DMS153 treated with DMSO at 0.1 percent for 48 hours (cell line): ENCODE measurements around the gene ZFHX2.

Experiments
- DNase-seq: peaks from one replicate; lab custom pipeline; 2025; ENCODE audit not compliant: unreplicated experiment; lab: John Stamatoyannopoulos, UW

Gene ZFHX2

GRCh38 chr14:23561873-23562821 lies 10.6 kb upstream of the ZFHX2 start:
- DNase-seq, result no peak

GRCh38 chr14:23561259-23561658 lies 9.7 kb upstream of the ZFHX2 start:
- DNase-seq, result no peak

GRCh38 chr14:23559926-23560520 lies 8.5 kb upstream of the ZFHX2 start:
- no peak for DNase-seq

- no peak for DNase-seq
Observed at GRCh38 chr14:23559010-23559925, 7.7 kb upstream of the ZFHX2 start.

- no peak for DNase-seq
Observed at GRCh38 chr14:23558346-23559009, 6.9 kb upstream of the ZFHX2 start.

- no peak for DNase-seq
Observed at GRCh38 chr14:23557946-23558345, 6.4 kb upstream of the ZFHX2 start.

- no peak for DNase-seq
Observed at GRCh38 chr14:23557521-23557920, 6.0 kb upstream of the ZFHX2 start.

- no peak for DNase-seq
Observed at GRCh38 chr14:23556700-23557440, 5.3 kb upstream of the ZFHX2 start.

- DNase-seq, result peak; percentile 85
Observed at GRCh38 chr14:23555882-23556699, 4.5 kb upstream of the ZFHX2 start, which contains the start of gene THTPA. TSS of gene THTPA (plus strand) at chr14:23556271. CDS start at chr14:23556758, 487 bp downstream.

GRCh38 chr14:23555533-23555881 lies 3.9 kb upstream of the ZFHX2 start:
- DNase-seq, result no peak

- DNase-seq, result no peak
Observed at GRCh38 chr14:23550812-23551265, 726 bp downstream of the ZFHX2 start.

GRCh38 chr14:23550131-23550811 lies 1.3 kb downstream of the ZFHX2 start:
- DNase-seq, result no peak

- no peak for DNase-seq
Observed at GRCh38 chr14:23548351-23549318, 2.9 kb downstream of the ZFHX2 start.

GRCh38 chr14:23547924-23548323 lies 3.6 kb downstream of the ZFHX2 start:
- no peak for DNase-seq

- DNase-seq, result no peak
Observed at GRCh38 chr14:23546450-23547035, 5.0 kb downstream of the ZFHX2 start.

- no peak for DNase-seq
Observed at GRCh38 chr14:23545740-23546365, 5.7 kb downstream of the ZFHX2 start.
